ENCODE data around the gene PXK. TPM values are rescaled to one million over a fixed set of nuclear protein-coding genes. Genes with fewer than 3 reads are reported as not detected.
"Not testable (repeated sequence)": the region's sequence is repeated elsewhere in the genome, so short reads cannot be mapped to it uniquely, and the experiment has no call there.

Gene PXK
- total RNA-seq, 1 donor from 2014 or later: 31.2 TPM

DNA sequence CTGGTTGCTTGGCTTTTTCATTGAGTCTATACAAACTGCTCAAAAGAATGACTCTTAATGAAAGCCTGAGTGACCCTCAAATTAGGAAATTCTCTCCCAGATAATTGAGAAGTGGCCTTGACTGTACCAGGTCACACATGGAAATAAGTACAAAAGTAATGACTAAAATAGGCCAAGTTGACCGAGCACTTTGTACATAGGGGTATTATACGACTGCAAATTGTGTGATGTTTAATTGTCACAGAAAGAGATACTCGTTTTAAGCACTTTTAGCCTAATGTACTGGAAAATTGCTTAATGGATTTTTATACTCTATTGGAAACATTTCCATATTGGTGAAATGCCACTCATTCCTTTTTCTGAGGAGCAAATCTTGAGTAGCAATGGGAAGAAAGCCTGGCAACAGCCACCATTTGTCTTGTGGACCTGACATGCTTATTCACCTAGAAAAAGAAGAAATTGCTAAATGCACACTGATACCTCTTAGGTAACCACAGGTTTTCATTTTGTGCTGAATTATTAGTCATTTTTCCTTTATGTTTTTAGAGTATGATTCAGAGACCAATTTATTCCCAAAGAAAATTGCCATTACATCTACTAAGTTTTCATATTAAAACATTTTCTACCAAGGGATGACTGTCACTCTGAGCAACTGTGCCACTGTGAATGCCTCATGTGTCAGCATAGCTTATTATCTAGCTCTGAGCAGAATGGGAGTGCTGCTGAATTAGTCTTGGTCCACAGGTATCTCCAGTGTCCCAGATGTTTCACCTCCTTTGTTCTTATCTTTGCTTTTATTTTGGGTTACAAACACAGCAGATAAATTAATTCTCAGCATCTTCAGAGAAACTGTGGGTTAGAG lies 8.9 kb upstream of the PXK start:
- no peak for DNase-seq

DNA sequence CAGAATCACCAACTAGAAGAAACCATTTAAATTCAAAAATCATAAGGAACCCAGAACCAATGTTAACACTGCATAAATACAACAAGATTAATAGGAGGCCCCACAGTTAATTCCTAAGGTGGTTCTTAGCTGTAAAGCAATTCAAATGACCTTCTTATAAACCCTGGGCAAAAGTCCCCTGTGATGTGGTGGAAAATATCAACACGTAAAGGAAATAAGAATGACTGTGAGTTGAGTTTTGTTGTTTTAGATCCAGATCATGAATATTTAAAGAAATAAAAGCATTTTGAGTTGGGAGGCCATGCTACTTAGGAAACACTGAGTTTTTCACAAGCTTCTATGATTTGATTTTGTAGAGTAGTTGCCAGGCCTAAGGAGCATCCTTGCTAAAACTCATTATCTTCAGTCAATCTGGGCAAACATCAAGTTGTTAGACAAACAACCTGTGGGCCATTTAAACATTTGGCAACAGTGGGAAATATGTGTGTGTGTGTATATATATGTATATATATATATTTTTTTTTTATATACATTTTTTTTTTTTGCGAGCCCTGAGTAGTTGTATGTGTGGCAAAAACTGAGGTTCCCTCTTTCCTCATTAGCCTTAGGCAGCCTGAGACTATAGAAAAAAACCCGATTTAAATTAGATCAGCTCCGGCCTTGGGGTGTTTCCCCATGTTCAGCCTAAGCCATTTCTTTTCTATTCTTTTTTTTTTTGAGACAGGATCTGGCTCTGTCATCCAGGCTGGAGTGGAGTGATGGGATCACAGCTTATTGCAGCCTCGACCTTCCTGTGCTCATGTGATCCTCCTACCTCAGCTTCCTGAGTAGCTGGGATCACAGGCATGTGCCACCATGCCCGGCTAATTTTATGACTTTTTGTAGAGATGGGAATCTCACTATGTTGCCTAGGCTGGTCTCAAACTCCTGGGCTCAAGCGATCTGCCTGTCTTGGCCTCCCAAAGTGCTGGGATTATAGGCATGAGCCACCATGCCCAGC lies 8.0 kb upstream of the PXK start:
- DNase-seq: no peak

GRCh38 chr3:58325525-58325992 lies 7.1 kb upstream of the PXK start:
- DNase-seq: no peak

DNA sequence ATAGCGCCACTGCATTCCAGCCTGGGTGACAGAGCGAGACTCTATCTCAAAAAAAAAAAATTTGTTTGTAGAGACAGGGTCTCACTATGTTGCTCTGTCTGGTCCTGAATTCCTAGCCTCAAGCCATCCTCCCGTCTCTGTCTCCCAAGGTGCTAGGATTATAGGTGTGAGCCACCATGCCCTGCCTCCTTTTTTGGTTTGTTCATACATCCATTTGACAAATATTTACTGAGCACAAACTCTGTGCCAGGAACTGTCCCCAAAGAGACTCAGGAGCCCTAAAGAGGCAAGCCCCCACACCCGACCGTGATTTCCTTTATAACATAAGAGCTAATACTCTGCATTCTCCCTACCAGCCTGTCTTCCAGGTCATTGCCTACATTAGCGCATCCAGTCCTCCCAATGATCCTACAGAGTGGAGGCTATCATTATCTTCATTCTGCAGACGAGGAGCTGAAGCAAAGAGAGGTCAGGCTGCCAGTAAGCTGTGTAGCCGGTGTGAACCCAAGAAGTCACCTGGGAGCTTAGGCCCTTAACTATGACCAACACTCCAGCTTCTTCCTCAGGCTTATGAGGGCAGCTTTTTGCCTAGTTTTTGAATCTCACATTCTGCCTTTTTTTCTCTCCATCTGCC lies 6.3 kb upstream of the PXK start:
- DNase-seq: no peak

DNA sequence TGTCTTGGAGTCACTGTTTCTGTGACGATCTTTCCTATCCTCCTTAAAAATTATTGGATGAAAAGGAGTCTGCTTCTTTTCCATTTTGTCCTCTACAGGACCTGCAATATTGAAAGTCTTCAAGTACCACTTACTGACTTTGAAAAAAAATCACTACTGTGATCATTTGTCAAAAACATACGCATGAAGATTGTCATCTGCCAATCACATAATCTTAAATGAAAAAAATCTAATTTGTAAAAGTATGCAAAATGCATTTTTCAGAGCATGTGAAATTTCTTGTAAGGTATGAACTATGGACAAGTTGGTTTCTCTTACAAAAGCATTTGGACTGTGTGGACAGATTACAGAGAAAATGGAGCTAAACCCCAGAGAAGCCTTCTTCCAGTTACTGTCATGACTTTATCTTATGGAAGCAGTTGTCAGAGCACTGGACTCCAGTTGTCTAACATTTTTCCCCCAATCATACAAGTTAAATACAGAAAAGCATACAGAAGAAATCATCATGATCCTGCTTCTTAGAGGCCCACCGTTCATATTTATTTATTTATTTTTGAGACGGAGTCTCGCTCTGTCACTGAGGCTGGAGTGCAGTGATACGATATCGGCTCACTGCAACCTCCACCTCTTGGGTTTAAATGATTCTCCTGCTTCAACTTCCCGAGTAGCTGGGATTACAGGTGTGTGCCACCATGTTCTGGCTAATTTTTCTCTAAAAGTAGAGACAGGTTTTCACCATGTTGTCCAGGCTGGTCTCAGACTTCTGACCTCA lies 3.4 kb upstream of the PXK start:
- DNase-seq: no peak

DNA sequence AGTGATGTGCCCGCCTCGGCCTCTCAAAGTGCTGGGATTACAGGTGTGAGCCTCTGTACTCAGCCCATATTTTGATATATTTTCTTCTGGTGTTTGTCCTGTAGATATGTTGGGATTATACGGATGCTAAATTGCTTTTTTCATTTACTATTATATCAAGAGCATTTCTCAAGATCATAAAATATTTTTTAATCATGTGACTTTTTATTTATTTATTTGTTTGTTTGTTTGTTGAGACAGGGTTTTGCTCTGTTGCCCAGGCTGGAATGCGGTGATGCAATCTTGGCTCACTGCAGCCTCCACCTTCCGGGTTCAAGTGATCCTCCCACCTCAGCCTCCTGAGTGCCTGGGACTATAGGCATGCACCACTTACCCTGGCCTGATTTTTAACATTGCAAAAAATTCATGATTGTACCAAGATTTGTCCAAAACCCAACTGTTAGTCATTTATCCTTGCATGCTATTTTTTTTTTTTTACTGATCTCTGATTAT lies 2.7 kb upstream of the PXK start:
- DNase-seq: no peak

- DNase-seq: no peak
Observed at GRCh38 chr3:58331593-58332152, 1.0 kb upstream of the PXK start.

- DNase-seq: no peak
Observed at GRCh38 chr3:58333206-58334012, 717 bp downstream of the PXK start.

GRCh38 chr3:58334013-58334321 lies 1.3 kb downstream of the PXK start:
- no peak for DNase-seq

DNA sequence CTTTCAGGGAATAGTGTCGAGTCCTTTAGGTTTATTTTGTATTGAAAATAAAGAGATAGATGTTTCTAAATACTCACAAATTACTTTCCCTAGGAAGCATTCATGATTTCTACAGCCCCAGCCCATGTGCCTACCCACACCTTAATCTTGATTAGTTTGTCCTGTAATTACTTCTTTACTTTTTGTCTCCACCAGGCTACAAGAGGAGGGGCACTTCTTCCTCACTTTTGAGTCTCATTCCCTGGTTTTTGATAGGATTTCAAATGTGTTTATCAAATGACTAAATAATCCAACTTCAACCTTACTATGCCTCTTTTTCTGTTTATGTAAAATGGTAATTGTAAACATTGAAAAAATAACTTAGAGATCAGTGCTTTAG lies 1.8 kb downstream of the PXK start:
- DNase-seq: no peak

- DNase-seq: peak; percentile 53
Observed at GRCh38 chr3:58335652-58335947, 2.9 kb downstream of the PXK start.

- DNase-seq: no peak
Observed at GRCh38 chr3:58336135-58336882, 3.6 kb downstream of the PXK start.

- no peak for DNase-seq
Observed at GRCh38 chr3:58337190-58337589, 4.5 kb downstream of the PXK start.

DNA sequence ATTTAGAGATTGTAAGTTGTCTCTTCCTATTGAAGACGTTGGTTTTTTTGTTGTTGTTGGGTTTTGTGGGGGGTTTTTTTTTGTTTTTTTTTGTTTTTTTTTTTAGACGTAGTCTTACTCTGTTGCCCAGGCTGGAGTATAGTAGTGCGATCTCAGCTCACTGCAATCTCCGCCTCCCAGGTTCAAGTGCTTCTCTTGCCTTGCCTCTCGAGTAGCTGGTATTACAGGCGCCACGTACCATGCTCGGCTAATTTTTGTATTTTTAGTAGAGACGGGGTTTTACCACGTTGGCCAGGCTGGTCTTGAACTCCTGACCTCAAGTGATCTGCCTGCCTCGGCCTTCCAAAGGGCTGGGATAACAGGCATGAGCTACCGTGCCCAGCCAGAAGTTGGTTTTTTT lies 6.5 kb downstream of the PXK start:
- not testable (repeated sequence) for DNase-seq

DNA sequence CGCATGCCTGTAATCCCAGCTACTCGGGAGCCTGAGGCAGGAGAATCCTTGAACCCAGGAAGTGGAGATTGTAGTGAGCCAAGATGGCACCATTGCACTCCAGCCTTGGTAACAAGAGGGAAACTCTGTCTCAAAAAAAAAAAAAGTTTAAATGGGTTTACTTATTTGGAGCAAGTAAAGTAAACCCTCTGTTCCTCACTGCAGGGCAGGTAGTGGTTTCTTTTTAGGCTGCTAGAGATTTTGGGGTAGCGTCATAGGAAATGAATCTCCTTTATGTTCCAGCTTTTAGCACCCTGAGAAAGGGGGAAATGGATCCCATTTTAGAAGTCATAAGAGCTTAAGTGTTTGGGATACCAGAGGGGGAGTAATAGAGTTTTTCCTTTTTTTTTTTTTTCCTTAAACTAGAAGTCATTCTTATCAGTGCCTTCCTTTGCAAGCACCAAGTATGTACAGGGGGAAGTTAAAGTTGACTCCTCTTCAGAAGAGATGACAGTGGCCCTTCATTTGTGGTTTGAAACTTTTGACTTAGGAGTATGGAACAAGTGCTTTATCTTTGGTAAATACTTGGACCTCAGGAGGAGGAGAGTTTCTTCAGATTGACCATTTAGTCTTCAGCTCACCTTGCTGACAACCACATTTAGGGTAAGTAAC lies 8.0 kb downstream of the PXK start:
- DNase-seq: no peak

DNA sequence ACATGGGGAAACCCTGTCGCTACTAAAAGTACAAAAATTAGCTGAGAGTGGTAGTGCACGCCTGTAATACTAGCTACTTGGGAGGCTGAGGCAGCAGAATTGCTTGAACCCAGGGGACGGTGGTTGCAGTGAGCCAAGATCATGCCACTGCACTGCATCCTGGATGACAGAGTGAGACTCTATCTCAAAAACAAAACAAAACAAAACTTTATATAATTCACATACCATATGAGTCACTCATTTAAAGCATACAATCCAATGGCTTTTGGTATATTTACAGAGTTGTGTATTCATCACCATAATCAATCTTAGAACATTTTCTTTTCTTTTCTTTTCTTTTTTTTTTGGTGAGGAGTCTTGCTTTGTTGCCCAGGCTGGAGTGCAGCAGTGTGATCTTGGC lies 8.7 kb downstream of the PXK start:
- no peak for DNase-seq

DNA sequence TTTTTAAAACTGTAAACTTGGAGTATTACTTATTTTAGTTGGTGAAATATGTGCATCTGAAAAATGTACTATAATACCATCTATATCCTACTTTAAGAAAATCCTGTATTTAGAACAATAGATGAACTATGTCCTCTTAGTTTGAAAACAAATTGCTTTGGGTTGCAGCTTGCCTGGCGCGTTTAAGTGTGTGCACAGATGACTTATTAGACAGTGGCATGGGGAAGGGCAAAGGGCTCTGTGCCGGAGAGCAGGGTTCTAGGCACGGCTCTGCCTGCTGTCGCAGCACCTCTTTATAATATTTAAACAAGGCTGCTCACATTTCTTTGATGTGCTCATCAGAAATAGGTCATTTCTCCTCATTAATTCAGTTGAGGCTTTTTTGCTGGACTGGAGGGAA lies 10.0 kb downstream of the PXK start:
- no peak for DNase-seq

GRCh38 chr3:58345457-58345856 lies 12.8 kb downstream of the PXK start:
- no peak for DNase-seq

- no peak for DNase-seq
Observed at GRCh38 chr3:58346368-58346767, 13.7 kb downstream of the PXK start.

GRCh38 chr3:58347984-58348383 lies 15.3 kb downstream of the PXK start:
- DNase-seq: no peak
